NK-92 (cell line): ENCODE results near the gene NAPEPLD.
"Not testable (repeated sequence)": the region's sequence is repeated elsewhere in the genome, so short reads cannot be mapped to it uniquely, and the experiment has no call there.

ENCODE experiments used
- DNase-seq: peaks from one replicate; lab custom pipeline; 2025; ENCODE audit not compliant: unreplicated experiment; lab: John Stamatoyannopoulos, UW

The NAPEPLD gene

DNA sequence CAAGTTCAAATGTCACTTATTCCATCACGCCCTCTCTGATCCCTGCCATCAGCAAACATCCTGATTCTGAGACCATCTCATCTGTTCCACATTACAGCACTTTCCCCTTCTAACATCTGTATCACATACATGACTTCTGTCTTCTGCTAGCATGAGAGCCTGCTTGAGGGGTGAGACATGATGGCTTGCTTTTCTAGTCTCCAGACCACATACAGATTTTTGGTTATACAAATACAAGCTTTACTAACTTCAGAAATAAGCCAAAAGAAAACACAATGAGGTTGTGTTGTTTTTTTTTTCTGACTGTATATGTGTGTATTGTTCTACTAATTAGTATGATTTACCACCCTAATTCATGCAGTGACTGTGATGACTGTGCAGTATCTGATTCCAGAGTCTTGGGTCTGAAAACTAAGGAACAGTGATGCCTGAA, 34.3 kb downstream of the NAPEPLD start:
- DNase-seq = no peak

DNA sequence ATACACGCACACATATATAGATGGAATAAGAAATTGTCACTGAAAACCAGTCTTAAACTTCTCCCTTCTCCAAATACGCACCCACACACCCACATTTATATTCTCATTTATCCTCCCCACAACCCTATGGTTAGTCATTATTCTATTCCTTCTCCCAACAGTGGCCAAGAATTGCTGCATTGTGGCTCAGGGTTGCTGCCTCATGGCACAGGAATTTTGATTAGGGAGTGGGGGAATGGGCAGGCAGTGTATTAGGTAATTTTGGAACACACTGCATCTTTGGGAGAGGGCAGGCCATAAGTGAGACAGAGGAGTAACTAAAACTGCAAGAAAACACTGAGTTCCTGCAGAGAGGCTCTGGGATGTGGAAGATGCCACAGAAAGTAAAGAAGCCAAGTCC, 35.7 kb downstream of the NAPEPLD start:
- DNase-seq = no peak

GRCh38 chr7:103106703-103107070, 42.2 kb downstream of the NAPEPLD start:
- not testable (repeated sequence) for DNase-seq

DNA sequence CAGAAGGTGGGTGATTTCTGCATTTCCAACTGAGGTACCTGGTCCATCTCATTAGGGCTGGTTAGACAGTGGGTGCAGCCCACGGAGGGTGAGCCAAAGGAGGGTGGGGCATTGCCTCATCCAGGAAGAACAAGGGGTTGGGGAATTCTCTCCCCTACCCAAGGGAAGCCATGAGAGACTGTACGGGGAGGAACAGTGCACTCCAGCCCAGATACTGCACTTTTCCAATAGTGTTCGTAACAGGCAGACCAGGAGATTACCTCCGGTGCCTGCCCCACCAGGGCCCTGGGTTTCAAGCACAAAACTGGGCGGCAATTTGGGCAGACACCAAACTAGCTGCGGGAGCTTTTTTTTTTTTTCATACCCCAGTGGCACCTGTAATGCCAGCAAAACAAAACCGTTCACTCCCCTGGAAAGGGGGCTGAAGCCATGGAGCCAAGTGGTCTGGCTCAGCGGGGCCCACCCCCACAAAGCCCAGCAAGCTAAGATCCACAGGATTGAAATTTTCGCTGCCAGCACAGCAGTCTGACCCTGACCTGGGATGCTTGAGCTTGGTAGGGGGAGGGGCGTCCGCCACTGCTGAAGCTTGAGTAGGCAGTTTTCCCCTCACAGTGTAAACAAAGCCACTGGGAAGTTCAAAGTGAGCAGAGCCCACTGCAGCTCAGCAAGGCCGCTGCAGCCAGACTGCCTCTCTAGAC, 42.7 kb downstream of the NAPEPLD start:
- no peak for DNase-seq

GRCh38 chr7:103101543-103101942, 47.4 kb downstream of the NAPEPLD start:
- no peak for DNase-seq

GRCh38 chr7:103100348-103100747, 48.6 kb downstream of the NAPEPLD start:
- no peak for DNase-seq

DNA sequence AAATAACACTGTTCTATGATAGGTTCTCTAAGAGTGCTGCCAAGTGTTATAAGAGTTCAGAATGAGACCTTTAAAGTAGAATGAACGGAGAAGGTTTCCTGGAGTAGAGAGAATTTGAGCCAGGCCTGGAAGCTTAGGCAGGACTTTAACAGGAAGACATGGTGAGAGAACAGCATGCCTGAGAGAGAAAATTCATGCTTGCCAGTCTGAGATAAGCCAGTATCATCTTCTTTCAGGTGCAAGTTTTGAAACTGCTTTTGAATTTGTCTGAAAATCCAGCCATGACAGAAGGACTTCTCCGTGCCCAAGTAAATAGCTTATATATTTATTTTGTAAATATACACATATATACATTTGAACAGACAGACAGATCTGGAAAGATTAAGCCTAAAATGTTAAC, 51.9 kb downstream of the NAPEPLD start:
- no peak for DNase-seq

DNA sequence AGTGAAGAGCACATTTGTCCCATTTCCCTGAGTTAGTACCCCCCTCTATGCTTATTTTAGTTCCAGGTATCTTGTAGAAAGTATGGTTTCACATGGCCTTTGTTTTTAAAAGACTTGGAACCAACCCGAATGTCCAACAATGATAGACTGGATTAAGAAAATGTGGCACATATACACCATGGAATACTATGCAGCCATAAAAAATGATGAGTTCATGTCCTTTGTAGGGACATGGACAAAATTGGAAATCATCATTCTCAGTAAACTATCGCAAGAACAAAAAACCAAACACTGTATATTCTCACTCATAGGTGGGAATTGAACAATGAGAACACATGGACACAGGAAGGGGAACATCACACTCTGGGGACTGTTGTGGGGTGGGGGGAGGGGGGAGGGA, 53.3 kb downstream of the NAPEPLD start:
- DNase-seq = not testable (repeated sequence)

DNA sequence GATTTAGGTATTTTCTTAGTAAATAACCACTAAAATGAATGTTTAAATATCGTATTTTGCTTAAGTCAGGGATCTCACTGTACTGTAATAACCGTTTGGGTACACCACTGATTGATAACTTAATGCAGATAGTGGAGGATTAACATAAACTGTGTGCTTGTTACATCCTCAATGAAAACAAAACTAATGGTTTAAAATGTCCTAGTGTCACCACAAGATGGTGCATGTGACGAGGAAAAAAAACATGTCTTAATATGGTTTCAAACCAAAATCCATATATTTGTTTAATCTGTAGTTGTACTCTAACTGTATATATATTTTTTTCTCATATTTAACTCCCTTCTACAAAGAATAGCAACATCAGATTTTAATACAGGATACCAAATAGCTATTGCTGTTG, 54.8 kb downstream of the NAPEPLD start:
- no peak for DNase-seq

DNA sequence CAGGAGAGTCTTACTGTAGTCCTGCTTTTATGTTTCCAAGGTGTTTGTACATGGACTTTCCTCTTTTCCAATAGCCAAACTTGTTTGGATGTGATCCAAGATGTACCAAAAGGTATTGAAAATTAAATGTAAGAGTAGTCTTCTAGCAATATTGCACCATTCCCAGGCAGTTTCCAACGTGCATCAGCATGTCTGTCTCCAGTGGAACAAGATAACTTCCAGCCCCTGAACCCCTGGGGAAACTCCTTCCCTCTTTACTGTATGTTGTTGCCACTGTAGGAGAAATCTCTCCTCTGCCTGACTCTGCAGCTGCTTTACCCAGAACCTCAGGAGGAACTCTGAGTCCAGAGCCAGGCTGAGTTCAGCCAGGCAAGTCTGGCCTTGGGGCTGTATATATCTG, 55.5 kb downstream of the NAPEPLD start:
- no peak for DNase-seq

DNA sequence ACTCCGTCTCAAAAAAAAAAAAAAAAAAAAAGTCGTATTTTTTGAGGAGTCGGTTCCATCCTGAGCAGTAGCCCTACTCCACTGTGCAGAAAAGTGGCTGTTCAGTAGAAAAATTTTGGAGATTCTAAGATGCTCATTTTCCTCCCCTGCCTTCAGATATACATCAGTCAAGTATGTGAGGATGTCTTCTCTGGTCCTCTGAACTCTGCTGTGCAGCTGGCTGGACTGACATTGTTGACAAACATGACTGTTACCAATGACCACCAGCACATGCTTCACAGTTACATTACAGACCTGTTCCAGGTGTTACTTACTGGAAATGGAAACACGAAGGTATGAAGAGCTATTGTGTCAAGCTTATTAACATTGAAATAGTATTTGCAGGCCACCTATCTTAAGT, 56.6 kb downstream of the NAPEPLD start:
- not testable (repeated sequence) for DNase-seq

GRCh38 chr7:103083210-103083609, 65.7 kb downstream of the NAPEPLD start:
- DNase-seq = no peak

GRCh38 chr7:103082497-103082896, 66.4 kb downstream of the NAPEPLD start:
- DNase-seq = no peak

DNA sequence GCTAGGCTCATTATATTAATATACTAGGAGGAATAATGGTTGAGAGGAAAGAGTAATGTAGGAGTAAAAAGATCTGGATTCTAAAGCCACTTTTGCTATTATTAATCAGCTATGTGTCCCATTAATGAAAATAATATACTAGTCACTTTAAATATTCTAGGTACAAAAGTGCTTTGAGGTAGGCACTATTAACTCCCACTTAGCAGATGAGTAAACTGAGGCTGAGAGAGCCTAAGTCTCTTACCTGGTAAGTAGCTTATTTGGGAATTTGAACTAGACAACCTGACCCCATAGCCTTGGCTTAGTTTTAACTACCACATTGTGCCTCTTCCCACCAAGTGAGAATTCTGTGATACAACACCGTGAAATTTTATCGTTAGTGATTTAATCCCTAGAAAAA, 68.0 kb downstream of the NAPEPLD start:
- no peak for DNase-seq

GRCh38 chr7:103079836-103080235, 69.1 kb downstream of the NAPEPLD start:
- no peak for DNase-seq

- not testable (repeated sequence) for DNase-seq
These were observed 70.7 kb downstream of the NAPEPLD start for GRCh38 chr7:103078226-103078625.

DNA sequence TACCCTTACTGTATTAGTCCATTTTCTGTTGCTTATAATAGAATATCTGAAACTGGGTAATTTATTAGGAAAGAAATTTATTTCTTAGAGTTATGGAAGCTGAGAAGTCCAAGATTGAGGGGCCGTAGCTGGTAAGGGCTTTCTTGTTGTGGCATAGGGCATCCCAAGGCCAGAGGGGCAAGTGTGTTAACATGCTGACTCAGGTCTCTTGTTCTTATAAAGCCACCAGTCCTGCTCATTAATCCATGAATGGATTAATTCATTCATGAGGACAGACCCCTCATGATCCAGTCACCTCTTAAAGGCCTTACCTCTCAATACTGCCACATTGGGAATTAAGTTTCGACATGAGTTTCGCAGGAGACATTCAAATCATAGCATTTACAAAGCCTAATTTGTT, 71.6 kb downstream of the NAPEPLD start:
- no peak for DNase-seq

DNA sequence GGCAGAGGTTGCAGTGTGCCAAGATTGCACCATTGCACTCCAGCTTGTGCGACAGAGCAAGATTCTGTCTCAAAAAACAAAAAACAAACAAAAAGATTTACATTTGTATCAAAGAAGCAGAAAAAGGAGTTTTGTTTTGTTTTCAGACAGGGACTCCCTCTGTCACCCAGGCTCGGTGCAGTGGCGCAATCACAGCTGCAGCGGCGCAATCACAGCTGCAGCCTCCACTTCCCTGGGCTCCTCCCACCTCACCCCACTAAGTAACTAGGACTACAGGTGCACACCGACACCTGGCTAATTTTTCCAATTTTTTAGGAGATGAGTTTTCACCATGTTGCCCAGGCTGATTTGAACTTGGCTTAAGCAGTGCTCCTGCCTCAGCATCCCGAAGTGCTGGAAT, 72.1 kb downstream of the NAPEPLD start:
- DNase-seq = no peak

DNA sequence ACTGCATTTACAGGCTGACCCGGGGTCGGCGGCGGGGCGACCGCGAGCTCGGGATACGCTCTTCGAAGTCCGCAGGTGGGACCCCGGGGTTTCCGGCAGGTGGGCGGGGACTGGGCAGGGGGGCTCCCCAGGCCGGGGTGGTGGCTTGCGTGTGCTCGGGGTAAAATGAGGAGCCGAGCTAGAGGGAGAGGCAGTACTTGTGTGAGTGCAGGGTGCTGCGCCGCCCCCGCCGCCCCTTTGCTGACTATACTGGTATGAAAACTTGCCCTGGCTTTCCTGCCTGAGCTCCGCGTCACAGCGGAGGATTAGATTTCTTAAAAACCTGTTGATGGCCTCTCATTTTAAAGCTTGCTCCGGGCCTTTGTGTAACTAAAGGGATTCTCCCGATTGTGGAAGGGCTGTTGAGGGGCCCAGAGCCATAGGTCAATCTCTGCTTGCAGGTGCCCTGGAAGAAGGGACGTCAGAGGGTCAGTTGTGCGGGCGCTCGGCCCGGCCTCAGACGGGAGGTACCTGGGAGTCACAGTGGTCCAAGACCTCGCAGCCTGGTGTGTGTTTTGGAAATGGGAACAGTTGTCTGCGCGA, 73.5 kb downstream of the NAPEPLD start:
- DNase-seq = no peak

DNA sequence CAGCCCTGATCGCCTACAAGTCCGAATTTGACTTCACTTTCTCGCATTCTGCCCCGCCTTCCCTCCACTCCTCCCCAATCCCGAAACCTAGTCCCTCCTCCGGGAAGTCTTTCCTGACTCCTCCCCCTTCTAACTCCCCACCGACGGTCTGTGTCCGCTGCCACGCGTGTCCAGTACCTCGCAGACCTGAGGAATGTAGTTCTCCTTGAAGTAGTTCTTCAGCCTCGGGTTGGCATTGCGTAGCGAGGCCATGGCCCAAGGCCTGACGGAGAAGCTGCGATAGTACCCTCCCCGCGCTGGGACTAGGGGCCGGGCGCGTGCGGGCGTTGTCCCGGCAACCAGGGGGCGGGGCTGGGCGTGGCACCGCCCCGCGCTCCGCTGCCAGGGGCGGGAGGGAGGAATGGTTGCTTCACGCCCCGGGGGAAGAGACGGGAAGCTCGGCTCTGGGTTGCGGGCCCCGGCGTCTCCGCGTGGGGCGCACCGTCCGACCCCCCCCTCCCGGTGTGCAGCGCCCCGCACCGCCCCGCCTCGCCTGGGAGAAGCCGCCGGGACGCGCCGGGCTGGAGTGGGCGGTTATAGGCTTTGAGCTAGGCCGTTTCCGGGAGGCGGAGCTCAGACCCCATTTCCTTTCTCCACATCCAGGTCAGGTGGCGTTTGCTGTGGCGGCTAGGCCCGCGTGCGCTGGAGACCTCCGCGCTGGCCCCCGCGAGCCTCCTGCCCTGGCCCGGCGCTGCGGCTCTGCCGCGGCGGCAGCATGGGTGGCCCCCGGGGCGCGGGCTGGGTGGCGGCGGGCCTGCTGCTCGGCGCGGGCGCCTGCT, 74.2 kb downstream of the NAPEPLD start, which contains the start of the genes ARMC10 and FBXL13:
TSS of gene ARMC10 (plus strand) at position 622 of the 818 bp plus-strand sequence. CDS start at position 755, 133 bp downstream.
TSS of gene FBXL13 (minus strand) at position 278 of the 818 bp plus-strand sequence.
- DNase-seq = peak; percentile 29

- no peak for DNase-seq
These were observed 74.8 kb downstream of the NAPEPLD start for GRCh38 chr7:103073989-103074518.

GRCh38 chr7:103071000-103071399, 77.9 kb downstream of the NAPEPLD start:
- no peak for DNase-seq
